Measurements from ENCODE around the gene PFKL.
A peak's percentile ranks its signal among the peaks of the same experiment; 100 is the strongest.
"Not testable (repeated sequence)": the region's sequence is repeated elsewhere in the genome, so short reads cannot be mapped to it uniquely, and the experiment has no call there.

PFKL gene

GRCh38 chr21:44300262-44300959 lies 558 bp downstream of the PFKL start:
- TF ChIP-seq CTCF (IDR thresholded peaks at IDR 0.05; ENCODE audit: low read depth, low read length, missing control alignments), result no peak
- DNase-seq (ENCODE audit: low read depth), result no peak
- H3K4me3 ChIP-seq (ENCODE audit: low read depth, low read length), result peak overlapping the region; percentile 87

GRCh38 chr21:44301141-44301540 lies 1.3 kb downstream of the PFKL start:
- peak overlapping the region; percentile 87 for H3K4me3 ChIP-seq (ENCODE audit: low read depth, low read length)
- TF ChIP-seq CTCF (IDR thresholded peaks at IDR 0.05; ENCODE audit: low read depth, low read length, missing control alignments), result no peak
- DNase-seq (ENCODE audit: low read depth), result no peak

GRCh38 chr21:44301961-44302406 lies 2.1 kb downstream of the PFKL start:
- peak overlapping the region; percentile 87 for H3K4me3 ChIP-seq (ENCODE audit: low read depth, low read length)
- no peak for DNase-seq (ENCODE audit: low read depth)

GRCh38 chr21:44302573-44303401 lies 2.9 kb downstream of the PFKL start:
- peak; percentile 25 for TF ChIP-seq CTCF (IDR thresholded peaks at IDR 0.05; ENCODE audit: low read depth, low read length, missing control alignments)
- H3K4me3 ChIP-seq (ENCODE audit: low read depth, low read length), result peak overlapping the region; percentile 7
- DNase-seq (ENCODE audit: low read depth), result not testable (repeated sequence)

More at GRCh38 chr21:44301961-44302406, 2.1 kb downstream of the PFKL start:
- TF ChIP-seq CTCF (IDR thresholded peaks at IDR 0.05; ENCODE audit: low read depth, low read length, missing control alignments), result peak; percentile 35

GRCh38 chr21:44303490-44303981 lies 3.7 kb downstream of the PFKL start:
- no peak for DNase-seq (ENCODE audit: low read depth)
- TF ChIP-seq CTCF (IDR thresholded peaks at IDR 0.05; ENCODE audit: low read depth, low read length, missing control alignments), result no peak
- H3K4me3 ChIP-seq (ENCODE audit: low read depth, low read length), result no peak overlapping the region

GRCh38 chr21:44304011-44304616 lies 4.3 kb downstream of the PFKL start:
- no peak for DNase-seq (ENCODE audit: low read depth)
- TF ChIP-seq CTCF (IDR thresholded peaks at IDR 0.05; ENCODE audit: low read depth, low read length, missing control alignments), result no peak
- H3K4me3 ChIP-seq (ENCODE audit: low read depth, low read length), result no peak overlapping the region
